Neutrophil (primary cell): ENCODE data around the gene C1GALT1C1.

Source experiments
- H3K27ac ChIP-seq: fragments of 200-600 bp; sonication (generic); 2 replicates; pipeline ENCODE4 v1.5.1; 2016; ENCODE audit warnings: mild to moderate bottlenecking, moderate library complexity
- H3K27me3 ChIP-seq: fragments of 200-600 bp; sonication (generic); 2 replicates; pipeline ENCODE4 v1.6.0; 2016; ENCODE audit warnings: mild to moderate bottlenecking
- H3K36me3 ChIP-seq: fragments of 200-600 bp; sonication (generic); 2 replicates; pipeline ENCODE4 v1.5.1; 2017
- H3K4me1 ChIP-seq, 2 experiments: fragments of 200-600 bp in 1 of 2; sonication (generic) in 1 of 2; 1 replicate in 1 of 2; 2 replicates in 1 of 2; pipeline versions ENCODE4 v1.5.1 to v1.6.1; 2013 to 2016; ENCODE audit warnings: low read depth in 1 of 2, low read length in 1 of 2, mild to moderate bottlenecking in 1 of 2, moderate library complexity in 1 of 2; ENCODE audit not compliant: control insufficient read depth in 1 of 2, insufficient read depth in 1 of 2
- H3K4me3 ChIP-seq, 2 experiments: fragments of 200-600 bp in 1 of 2; sonication (generic) in 1 of 2; 1 replicate in 1 of 2; 2 replicates in 1 of 2; pipeline ENCODE4 v1.5.1; 2013 to 2016; ENCODE audit warnings: low read depth in 1 of 2, low read length in 1 of 2, mild to moderate bottlenecking in 1 of 2, moderate library complexity in 1 of 2
- H3K9me3 ChIP-seq: fragments of 200-600 bp; sonication (generic); 2 replicates; pipeline ENCODE4 v1.5.1; 2016
- CTCF ChIP-seq: fragments of 200-600 bp; sonication (generic); IDR thresholded peaks from 2 replicates; pipeline ENCODE4 v1.5.1; 2016; ENCODE audit warnings: antibody characterized with exemption

C1GALT1C1 gene

GRCh38 chrX:120629667-120630537 lies at the start of gene C1GALT1C1:
Gene C1GALT1C1 (minus strand): TSS chrX:120630054. CDS start chrX:120627166, 2,888 bp downstream.
- Histone ChIP-seq H3K27me3 (no peaks in the 10 kb centered on the region), H3K9me3 (no peaks in the 10 kb centered on the region), H3K36me3 (no peaks in the 10 kb centered on the region), H3K4me1 (peaks cover 13 to 19% of the 10 kb centered on the region in 2 experiments), H3K27ac (peak within 1 kb of the TSS; percentile 91), H3K4me3 (peak within 1 kb of the TSS; percentile 72 to 79)
- peak; percentile 9 for TF ChIP-seq CTCF

DNA sequence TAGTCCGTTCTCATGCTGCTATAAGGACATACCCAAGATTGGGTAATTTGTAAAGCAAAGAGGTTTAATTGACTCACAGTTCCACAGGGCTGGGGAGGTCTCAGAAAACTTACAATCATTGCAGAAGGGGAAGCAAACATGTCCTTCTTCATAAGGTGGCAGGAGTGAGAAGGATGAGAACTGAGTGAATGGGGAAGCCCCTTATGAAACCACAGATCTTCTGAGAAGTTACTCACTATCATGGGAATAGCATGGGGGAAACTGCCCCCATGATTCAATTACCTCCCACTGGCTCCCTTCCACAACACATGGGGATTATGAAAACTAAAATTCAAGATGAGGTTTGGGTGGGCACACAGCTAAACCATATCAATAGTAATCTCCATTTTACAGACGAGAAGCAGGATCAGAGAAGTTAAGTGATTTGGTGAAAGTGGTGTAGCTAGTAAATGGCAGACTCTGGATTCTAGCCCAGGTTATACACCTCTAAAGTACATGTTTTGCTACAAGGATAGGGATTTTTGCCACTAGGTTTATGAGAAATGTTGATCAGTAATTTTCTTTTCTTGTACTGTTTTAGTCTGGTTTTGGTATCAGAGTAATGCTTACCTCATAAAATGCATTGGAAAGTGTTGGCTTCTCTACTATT lies 47.3 kb upstream of the C1GALT1C1 start:
- H3K27ac ChIP-seq, result no peak overlapping the region
- no peak overlapping the region for H3K4me3 ChIP-seq
- no peaks in the 10 kb centered on the region for H3K27me3 ChIP-seq
- no peaks in the 10 kb centered on the region for H3K9me3 ChIP-seq
- H3K4me1 ChIP-seq, result no peaks in the 10 kb centered on the region
- TF ChIP-seq CTCF, result no peak
- no peaks in the 10 kb centered on the region for H3K36me3 ChIP-seq

GRCh38 chrX:120672841-120673530 lies 43.1 kb upstream of the C1GALT1C1 start:
- Histone ChIP-seq H3K27ac (no peak overlapping the region), H3K9me3 (no peaks in the 10 kb centered on the region), H3K4me3 (no peak overlapping the region), H3K36me3 (no peaks in the 10 kb centered on the region), H3K4me1 (no peaks in the 10 kb centered on the region), H3K27me3 (no peaks in the 10 kb centered on the region)
- TF ChIP-seq CTCF, result no peak

DNA sequence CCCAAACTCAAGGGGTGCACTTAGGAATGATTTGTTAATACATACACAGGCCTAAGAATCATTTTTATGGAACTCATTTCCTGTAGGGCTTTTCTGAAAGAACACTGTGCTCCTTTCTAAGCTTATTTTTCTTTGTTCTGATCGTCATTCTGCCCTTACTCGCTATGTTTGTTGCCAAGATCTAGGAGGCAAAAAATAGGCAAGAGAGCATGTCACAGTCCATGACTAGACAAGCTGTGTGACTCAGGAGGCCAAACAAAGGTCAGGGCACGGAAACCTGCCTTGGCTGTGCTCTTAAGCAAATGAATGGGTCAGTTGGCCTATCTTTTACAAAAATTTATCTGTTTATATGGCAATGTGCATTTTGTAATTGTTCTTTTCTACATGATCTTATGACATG lies 42.5 kb upstream of the C1GALT1C1 start:
- H3K36me3 ChIP-seq, result no peaks in the 10 kb centered on the region
- no peak overlapping the region for H3K27ac ChIP-seq
- no peaks in the 10 kb centered on the region for H3K4me1 ChIP-seq
- TF ChIP-seq CTCF, result no peak
- H3K9me3 ChIP-seq, result no peaks in the 10 kb centered on the region
- no peak overlapping the region for H3K4me3 ChIP-seq
- no peaks in the 10 kb centered on the region for H3K27me3 ChIP-seq

GRCh38 chrX:120671963-120672362 lies 42.1 kb upstream of the C1GALT1C1 start:
- Histone ChIP-seq H3K4me3 (no peak overlapping the region), H3K36me3 (no peaks in the 10 kb centered on the region), H3K27ac (no peak overlapping the region), H3K4me1 (no peaks in the 10 kb centered on the region), H3K27me3 (no peaks in the 10 kb centered on the region), H3K9me3 (no peaks in the 10 kb centered on the region)
- no peak for TF ChIP-seq CTCF
